Measurements from ENCODE around the gene C10orf71.

- TF ChIP-seq POLR2A (IDR thresholded peaks at IDR 0.05), result no peak
- no peak for TF ChIP-seq POLR2AphosphoS5 (IDR thresholded peaks at IDR 0.05)
- no peak for TF ChIP-seq EP300 (IDR thresholded peaks at IDR 0.05)
- TF ChIP-seq CTCF (IDR thresholded peaks at IDR 0.05), result no peak
Observed at GRCh38 chr10:49270565-49270964, 28.4 kb upstream of the C10orf71 start.
